ENCODE results near the gene PKP3.
A peak's percentile ranks its signal among the peaks of the same experiment; 100 is the strongest.
"Not testable (repeated sequence)": the region's sequence is repeated elsewhere in the genome, so short reads cannot be mapped to it uniquely, and the experiment has no call there.

PKP3 gene

GRCh38 chr11:396948-397548, 3.0 kb downstream of the PKP3 start:
- DNase-seq (ENCODE audit: low spot score): no peak

- no peak for DNase-seq (ENCODE audit: low spot score)
These were observed 4.8 kb downstream of the PKP3 start for GRCh38 chr11:398826-399225.

GRCh38 chr11:399731-400211, 5.8 kb downstream of the PKP3 start:
- DNase-seq (ENCODE audit: low spot score): no peak

GRCh38 chr11:400241-400689, 6.3 kb downstream of the PKP3 start:
- no peak for DNase-seq (ENCODE audit: low spot score)

- not testable (repeated sequence) for DNase-seq (ENCODE audit: low spot score)
These were observed 7.2 kb downstream of the PKP3 start for GRCh38 chr11:401196-401595.

- no peak for DNase-seq (ENCODE audit: low spot score)
These were observed 9.2 kb downstream of the PKP3 start for GRCh38 chr11:403021-403760.

- DNase-seq (ENCODE audit: low spot score): no peak
These were observed 9.9 kb downstream of the PKP3 start for GRCh38 chr11:403761-404431.

- DNase-seq (ENCODE audit: low spot score): no peak
These were observed 10.7 kb downstream of the PKP3 start for GRCh38 chr11:404551-405264.

GRCh38 chr11:405323-405953, 11.4 kb downstream of the PKP3 start:
- DNase-seq (ENCODE audit: low spot score): no peak

- DNase-seq (ENCODE audit: low spot score): no peak
These were observed 12.2 kb downstream of the PKP3 start for GRCh38 chr11:405954-406795.

GRCh38 chr11:406796-407650, 13.0 kb downstream of the PKP3 start:
- DNase-seq (ENCODE audit: low spot score): peak; percentile 75

GRCh38 chr11:407651-408123, 13.7 kb downstream of the PKP3 start:
- DNase-seq (ENCODE audit: low spot score): no peak

- DNase-seq (ENCODE audit: low spot score): no peak
These were observed 14.4 kb downstream of the PKP3 start for GRCh38 chr11:408154-409007.

- DNase-seq (ENCODE audit: low spot score): no peak
These were observed 15.1 kb downstream of the PKP3 start for GRCh38 chr11:409008-409599.

GRCh38 chr11:409600-410483, 15.8 kb downstream of the PKP3 start:
- DNase-seq (ENCODE audit: low spot score): no peak

GRCh38 chr11:410711-411110, 16.7 kb downstream of the PKP3 start:
- DNase-seq (ENCODE audit: low spot score): not testable (repeated sequence)

- not testable (repeated sequence) for DNase-seq (ENCODE audit: low spot score)
These were observed 17.5 kb downstream of the PKP3 start for GRCh38 chr11:411520-411919.
